Kidney (tissue), 14 donors: ENCODE measurements around the gene RGS9. TPM values are rescaled to one million over a fixed set of nuclear protein-coding genes. Genes with fewer than 3 reads are reported as not detected.

ENCODE experiments used
- DNase-seq, 5 donors: peaks; one replicate each; pipeline ENCODE4 v3.0.0-alpha.2; 2013 to 2020
- FAIRE-seq: peaks from 2 replicates; lab custom pipeline; 2012; peaks lifted over from hg19 to GRCh38; lab: Jason Lieb, UNC
- H3K27ac ChIP-seq, 2 donors: one replicate each; pipeline ENCODE4 v1.7.0; 2013; ENCODE audit warnings: low read depth in 2 of 2, low read length in 2 of 2, inconsistent platforms in 1 of 2
- H3K27me3 ChIP-seq: one replicate; pipeline ENCODE4 v1.7.1; 2013; ENCODE audit warnings: low read length, inconsistent platforms; ENCODE audit not compliant: control insufficient read depth, insufficient read depth
- H3K36me3 ChIP-seq, 3 donors: one replicate each; pipeline versions ENCODE4 v1.7.0 to v1.7.1; 2013; ENCODE audit warnings: low read length in 3 of 3, control low read depth in 1 of 3, inconsistent platforms in 1 of 3; ENCODE audit not compliant: insufficient read depth in 3 of 3, control insufficient read depth in 2 of 3
- H3K4me1 ChIP-seq, 3 donors: one replicate each; pipeline versions ENCODE4 v1.7.0 to v1.7.1; 2013; ENCODE audit warnings: low read length in 3 of 3, inconsistent platforms in 1 of 3, low read depth in 1 of 3; ENCODE audit not compliant: control insufficient read depth in 2 of 3, insufficient read depth in 2 of 3
- H3K4me3 ChIP-seq, 3 donors: one replicate each; pipeline versions ENCODE4 v1.7.0 to v1.8.1; 2013; ENCODE audit warnings: low read length in 3 of 3, control low read depth in 1 of 3, inconsistent platforms in 1 of 3
- H3K9ac ChIP-seq, 3 donors: one replicate each; pipeline versions ENCODE4 v1.7.0 to v1.7.1; 2013; ENCODE audit warnings: low read length in 3 of 3, control low read depth in 1 of 3, inconsistent platforms in 1 of 3
- H3K9me3 ChIP-seq, 3 donors: one replicate each; pipeline versions ENCODE4 v1.7.0 to v1.7.1; 2013; ENCODE audit warnings: low read length in 3 of 3, control low read depth in 1 of 3, inconsistent platforms in 1 of 3; ENCODE audit not compliant: control insufficient read depth in 2 of 3, insufficient read depth in 1 of 3
- CTCF ChIP-seq: IDR thresholded peaks from 3 replicates; pipeline ENCODE4 v1.5.1; 2012; ENCODE audit warnings: mild to moderate bottlenecking, moderate library complexity, borderline replicate concordance; ENCODE audit not compliant: insufficient read depth; ENCODE audit errors: extremely low read depth
- intact Hi-C: fragments of 100-400 bp; cut with DNase I; formaldehyde crosslinking; loops from one replicate; pipeline ENCODE4 v1.11.1; 2022
- polyA plus RNA-seq: library from polyadenylated mRNA; stranded (reverse); fragments of 350-450 nt; fragmentation: Illumina TruSeq; extraction: RNeasy Lipid Tissue Mini Kit (QIAGEN cat#74804); gene quantifications from one replicate; pipeline ENCODE4 v1.2.3, GENCODE V29; 2014; ENCODE audit warnings: low read depth, low replicate concordance; ENCODE audit not compliant: insufficient read depth
- total RNA-seq: library from RNA; stranded (reverse); fragmentation: NEBNext Ultra II Directional; extraction: Animal tissue kit (Norgen Biotek cat#: 25700); gene quantifications from one replicate; pipeline ENCODE4 v1.2.1, GENCODE V29; 2021
- donor health status: control.
- donor health status: control.
- donor health status: control.
- donor health status: control.
- donor health status: control.
- donor health status: DM: yes; HTN: yes; CAD: no.
- donor health status: Normal renal cell carcinoma (clear cell type).

The RGS9 gene
- total and polyA plus RNA-seq, 2 donors from 2014 or later, result 4.2 to 7.2 TPM

DNA sequence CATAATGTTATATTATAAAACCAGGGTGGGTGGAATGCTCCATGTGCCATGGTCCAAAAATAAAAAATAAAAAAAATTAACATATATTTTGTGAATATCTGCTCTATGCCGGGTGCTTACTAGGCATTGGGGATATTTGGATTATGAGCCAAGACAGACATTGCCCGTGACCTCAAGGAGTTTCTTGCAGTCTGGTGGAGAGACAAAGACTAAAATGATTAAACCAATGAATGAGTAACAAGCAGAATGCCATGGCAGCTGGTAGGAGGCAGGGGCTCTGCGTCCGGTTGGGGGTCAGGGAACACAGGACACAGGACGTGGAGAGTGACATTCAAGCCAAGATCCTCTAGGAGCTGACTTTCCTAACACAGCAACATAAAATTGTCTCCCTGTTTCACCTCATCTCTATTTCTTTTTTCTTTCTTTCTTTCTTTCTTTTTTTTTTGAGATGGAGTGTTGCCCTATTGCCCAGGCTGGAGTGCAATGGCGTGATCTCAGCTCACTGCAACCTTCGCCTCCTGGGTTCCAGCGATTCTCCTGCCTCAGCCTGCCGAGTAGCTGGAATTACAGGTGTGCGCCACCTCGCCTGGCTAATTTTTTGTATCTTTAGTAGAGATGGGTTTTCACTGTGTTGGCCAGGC, 35.4 kb downstream of the RGS9 start:
- Histone ChIP-seq H3K4me3 (no peak overlapping the region), H3K27ac (no peak overlapping the region), H3K9me3 (peaks cover 0 to 2% (median 0%) of the 10 kb centered on the region in 3 donors), H3K36me3 (no peaks in the 10 kb centered on the region), H3K27me3 (no peaks in the 10 kb centered on the region), H3K9ac (no peak overlapping the region), H3K4me1 (peaks cover 0 to 13% (median 0%) of the 10 kb centered on the region in 3 donors)
- intact Hi-C loops, result no loop called here
- no peak for FAIRE-seq
- no peak for DNase-seq
- TF ChIP-seq CTCF, result no peak

GRCh38 chr17:65173284-65173793, 36.2 kb downstream of the RGS9 start:
- peaks cover 0 to 2% (median 0%) of the 10 kb centered on the region in 3 donors for H3K9me3 ChIP-seq
- no peak for TF ChIP-seq CTCF
- no peak overlapping the region for H3K4me3 ChIP-seq
- FAIRE-seq (no peak), DNase-seq (peak in 2 of 5 donors; percentile 34 to 66)
- no peak overlapping the region for H3K9ac ChIP-seq
- H3K4me1 ChIP-seq, result peaks cover 0 to 13% (median 0%) of the 10 kb centered on the region in 3 donors
- H3K27me3 ChIP-seq, result no peaks in the 10 kb centered on the region
- peak overlapping the region in 1 of 2 donors; percentile 4 for H3K27ac ChIP-seq
- H3K36me3 ChIP-seq, result no peaks in the 10 kb centered on the region
- intact Hi-C loops, result no loop called here

DNA sequence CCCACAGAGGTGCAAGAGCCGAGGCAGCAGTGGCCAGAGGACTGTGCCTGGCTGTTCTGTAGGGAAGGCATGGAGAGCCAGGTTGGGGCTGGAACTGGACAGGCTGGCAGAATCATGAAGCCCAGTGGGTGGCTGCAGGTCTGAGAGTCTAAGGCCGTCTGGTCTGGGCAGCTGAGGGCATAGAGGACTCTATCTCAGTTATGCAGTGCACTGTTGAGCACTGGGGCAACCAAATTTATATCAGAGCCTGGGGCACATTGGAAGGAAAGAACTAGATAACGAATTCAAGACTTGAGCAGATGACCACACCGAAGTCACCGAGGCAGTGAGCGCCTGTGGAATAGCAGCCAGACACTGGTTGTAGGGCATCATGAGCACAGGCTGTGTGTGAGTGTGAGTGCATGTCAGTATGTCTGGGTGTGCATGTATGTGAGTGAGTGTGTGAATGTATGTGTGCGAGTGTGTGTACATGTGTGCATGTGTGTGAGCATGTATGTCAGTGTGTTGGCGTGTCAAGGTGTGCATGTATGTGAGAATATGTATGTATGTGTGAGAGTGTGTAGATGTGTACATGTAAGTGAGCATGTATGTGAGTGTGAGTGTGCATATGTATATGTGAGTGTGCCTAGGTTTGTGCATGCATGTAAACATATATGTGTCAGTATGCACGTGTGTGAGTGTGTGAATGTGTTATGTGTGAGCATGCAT, 37.0 kb downstream of the RGS9 start:
- Histone ChIP-seq H3K9ac (no peak overlapping the region), H3K4me1 (peaks cover 0 to 19% (median 5%) of the 10 kb centered on the region in 3 donors), H3K27me3 (no peaks in the 10 kb centered on the region), H3K9me3 (peaks cover 0 to 2% (median 0%) of the 10 kb centered on the region in 3 donors), H3K27ac (no peak overlapping the region), H3K4me3 (no peak overlapping the region), H3K36me3 (no peaks in the 10 kb centered on the region)
- FAIRE-seq (no peak), DNase-seq (no peak)
- TF ChIP-seq CTCF, result no peak
- intact Hi-C loops, result no loop called here
